Measurements from ENCODE around the gene UNKL.

Gene UNKL

GRCh38 chr16:1356061-1356900, 58.2 kb downstream of the UNKL start:
- DNase-seq: no peak

GRCh38 chr16:1355591-1355990, 58.9 kb downstream of the UNKL start:
- DNase-seq: no peak

GRCh38 chr16:1354815-1355540, 59.5 kb downstream of the UNKL start:
- DNase-seq: no peak

- DNase-seq: peak in 56 of 58 donors; percentile 10 to 84 (median 68)
These were observed 62.7 kb downstream of the UNKL start, which contains the start of the genes GNPTG and TSR3 for GRCh38 chr16:1351582-1352362. Gene GNPTG, plus strand, starts transcription at chr16:1351931. Its CDS starts 35 bp downstream, at chr16:1351966. Gene TSR3, minus strand, starts transcription at chr16:1351878. Its CDS starts 74 bp downstream, at chr16:1351804.

GRCh38 chr16:1351215-1351581, 63.3 kb downstream of the UNKL start:
- no peak for DNase-seq

- DNase-seq: no peak
These were observed 63.8 kb downstream of the UNKL start for GRCh38 chr16:1350691-1351090.

GRCh38 chr16:1349951-1350350, 64.6 kb downstream of the UNKL start:
- no peak for DNase-seq

GRCh38 chr16:1349351-1349750, 65.2 kb downstream of the UNKL start:
- DNase-seq: peak in 1 of 58 donors; percentile 5

GRCh38 chr16:1348926-1349325, 65.6 kb downstream of the UNKL start:
- DNase-seq: no peak

- no peak for DNase-seq
These were observed 66.1 kb downstream of the UNKL start for GRCh38 chr16:1348441-1348840.

- DNase-seq: no peak
These were observed 66.5 kb downstream of the UNKL start for GRCh38 chr16:1347962-1348361.

- DNase-seq: no peak
These were observed 67.1 kb downstream of the UNKL start for GRCh38 chr16:1347286-1347855.

- DNase-seq: no peak
These were observed 67.8 kb downstream of the UNKL start for GRCh38 chr16:1346422-1347285.

GRCh38 chr16:1345651-1346421, 68.7 kb downstream of the UNKL start:
- DNase-seq: no peak

- DNase-seq: no peak
These were observed 69.4 kb downstream of the UNKL start for GRCh38 chr16:1345087-1345486.

GRCh38 chr16:1344499-1344898, 70.0 kb downstream of the UNKL start:
- DNase-seq: no peak

GRCh38 chr16:1343428-1344242, 70.9 kb downstream of the UNKL start:
- DNase-seq: no peak

Data from anterior cingulate cortex (tissue), 58 donors.